Cardiac muscle cell (in vitro differentiated cells and primary cell): ENCODE measurements around the gene C19orf12. TPM values are rescaled to one million over a fixed set of nuclear protein-coding genes. Genes with fewer than 3 reads are reported as not detected.

ENCODE experiments used
- DNase-seq, 2 donors: peaks; one replicate each; pipeline versions ENCODE4 v3.0.0 to v3.0.0-alpha.2; 2010 to 2017; ENCODE audit warnings: low read depth in 1 of 2, low spot score in 1 of 2
- H3K27ac ChIP-seq: fragments of 200-600 bp; sonication (generic); 2 replicates; pipeline ENCODE4 v1.5.1; 2016
- H3K27me3 ChIP-seq: fragments of 200-600 bp; sonication (generic); 2 replicates; pipeline ENCODE4 v1.6.0; 2016; ENCODE audit warnings: control low read depth
- H3K36me3 ChIP-seq: fragments of 200-600 bp; sonication (generic); 2 replicates; pipeline ENCODE4 v1.5.1; 2016; ENCODE audit warnings: control low read depth
- H3K4me1 ChIP-seq: fragments of 200-600 bp; sonication (generic); 2 replicates; pipeline ENCODE4 v1.8.1; 2017; ENCODE audit warnings: low read depth, mild to moderate bottlenecking, mixed run types
- H3K4me3 ChIP-seq: fragments of 200-600 bp; sonication (generic); 2 replicates; pipeline ENCODE4 v1.5.1; 2016; ENCODE audit warnings: mild to moderate bottlenecking
- H3K9me3 ChIP-seq: fragments of 200-600 bp; sonication (generic); 2 replicates; pipeline ENCODE4 v1.5.1; 2017; ENCODE audit warnings: low read depth, mild to moderate bottlenecking, control low read depth
- CTCF ChIP-seq: IDR thresholded peaks from 2 replicates; pipeline ENCODE4 v1.5.1; 2012; ENCODE audit warnings: low read depth, mild to moderate bottlenecking, low read length
- polyA plus RNA-seq: library from polyadenylated mRNA; unstranded; fragments of >200 nt; fragmentation: Nextera tagmentation; extraction: Ambion mirVana; gene quantifications from 2 replicates; pipeline ENCODE4 v1.2.1, GENCODE V29; 2016
- total RNA-seq: library from RNA; depleted of rRNA; stranded (reverse); fragments of >200 nt; gene quantifications from 2 replicates; pipeline ENCODE4 v1.2.3, GENCODE V29; 2016

The C19orf12 gene
- total and polyA plus RNA-seq, 2 experiments from 2014 or later: 46.2 to 54.7 TPM

- TF ChIP-seq CTCF: no peak
- no peaks in the 10 kb centered on the region for H3K36me3 ChIP-seq
- no peaks in the 10 kb centered on the region for H3K9me3 ChIP-seq
- DNase-seq: no peak
- H3K4me1 ChIP-seq: no peaks in the 10 kb centered on the region
- H3K27me3 ChIP-seq: no peaks in the 10 kb centered on the region
- H3K4me3 ChIP-seq: no peak overlapping the region
- H3K27ac ChIP-seq: no peak overlapping the region
These were observed 28.7 kb downstream of the C19orf12 start for GRCh38 chr19:29686285-29686805.

GRCh38 chr19:29685326-29685725 lies 29.7 kb downstream of the C19orf12 start:
- no peak overlapping the region for H3K4me3 ChIP-seq
- no peaks in the 10 kb centered on the region for H3K4me1 ChIP-seq
- DNase-seq: peak in 1 of 2 donors; percentile 40
- no peaks in the 10 kb centered on the region for H3K9me3 ChIP-seq
- TF ChIP-seq CTCF: no peak
- no peak overlapping the region for H3K27ac ChIP-seq
- H3K36me3 ChIP-seq: no peaks in the 10 kb centered on the region
- H3K27me3 ChIP-seq: no peaks in the 10 kb centered on the region

- Histone ChIP-seq H3K27me3 (no peaks in the 10 kb centered on the region), H3K4me1 (no peaks in the 10 kb centered on the region), H3K4me3 (no peak overlapping the region), H3K27ac (no peak overlapping the region), H3K36me3 (no peaks in the 10 kb centered on the region), H3K9me3 (no peaks in the 10 kb centered on the region)
- no peak for TF ChIP-seq CTCF
- DNase-seq: peak in 1 of 2 donors; percentile 34
These were observed 32.1 kb downstream of the C19orf12 start for GRCh38 chr19:29683009-29683408.

- H3K4me3 ChIP-seq: no peak overlapping the region
- no peaks in the 10 kb centered on the region for H3K36me3 ChIP-seq
- H3K27ac ChIP-seq: no peak overlapping the region
- no peaks in the 10 kb centered on the region for H3K9me3 ChIP-seq
- H3K27me3 ChIP-seq: no peaks in the 10 kb centered on the region
- H3K4me1 ChIP-seq: no peaks in the 10 kb centered on the region
- no peak for DNase-seq
- TF ChIP-seq CTCF: no peak
These were observed 32.7 kb downstream of the C19orf12 start for GRCh38 chr19:29682236-29682895.

- no peak for TF ChIP-seq CTCF
- Histone ChIP-seq H3K4me3 (no peak overlapping the region), H3K27ac (no peak overlapping the region), H3K4me1 (no peaks in the 10 kb centered on the region), H3K27me3 (no peaks in the 10 kb centered on the region), H3K36me3 (no peaks in the 10 kb centered on the region), H3K9me3 (no peaks in the 10 kb centered on the region)
- DNase-seq: peak in 1 of 2 donors; percentile 57
These were observed 33.4 kb downstream of the C19orf12 start for GRCh38 chr19:29681422-29682235.
